ENCODE measurements around the gene INKA2.

Gene INKA2

GRCh38 chr1:111739194-111739924 lies at the start of gene INKA2:
Gene INKA2 (minus strand): TSS chr1:111739395. CDS start chr1:111739242, 153 bp downstream.
- DNase-seq: peak; percentile 78

GRCh38 chr1:111786669-111787207 lies 47.5 kb upstream of the INKA2 start:
- no peak for DNase-seq

GRCh38 chr1:111784273-111784901 lies 45.2 kb upstream of the INKA2 start:
- DNase-seq: no peak

GRCh38 chr1:111779546-111779945 lies 40.4 kb upstream of the INKA2 start:
- no peak for DNase-seq

- DNase-seq: no peak
Observed at GRCh38 chr1:111778541-111779051, 39.4 kb upstream of the INKA2 start.

GRCh38 chr1:111778066-111778465 lies 38.9 kb upstream of the INKA2 start:
- DNase-seq: no peak

GRCh38 chr1:111777301-111777700 lies 38.1 kb upstream of the INKA2 start:
- DNase-seq: no peak

GRCh38 chr1:111776861-111777260 lies 37.7 kb upstream of the INKA2 start:
- DNase-seq: no peak

GRCh38 chr1:111776391-111776790 lies 37.2 kb upstream of the INKA2 start:
- no peak for DNase-seq

GRCh38 chr1:111775966-111776365 lies 36.8 kb upstream of the INKA2 start:
- no peak for DNase-seq

- no peak for DNase-seq
Observed at GRCh38 chr1:111770916-111771315, 31.7 kb upstream of the INKA2 start.

- peak; percentile 77 for DNase-seq
Observed at GRCh38 chr1:111769517-111770146, 30.4 kb upstream of the INKA2 start.

- no peak for DNase-seq
Observed at GRCh38 chr1:111768625-111769024, 29.4 kb upstream of the INKA2 start.

GRCh38 chr1:111768023-111768422 lies 28.8 kb upstream of the INKA2 start:
- DNase-seq: no peak

GRCh38 chr1:111762332-111762731 lies 23.1 kb upstream of the INKA2 start:
- DNase-seq: no peak

GRCh38 chr1:111761717-111762116 lies 22.5 kb upstream of the INKA2 start:
- DNase-seq: no peak

- DNase-seq: no peak
Observed at GRCh38 chr1:111758373-111758772, 19.2 kb upstream of the INKA2 start.

GRCh38 chr1:111756124-111756513 lies 16.9 kb upstream of the INKA2 start:
- no peak for DNase-seq

GRCh38 chr1:111755331-111756123 lies 16.3 kb upstream of the INKA2 start, which contains the start of gene DDX20:
Gene DDX20 (plus strand): TSS chr1:111755901. CDS start chr1:111755925, 24 bp downstream.
- DNase-seq: peak; percentile 93

GRCh38 chr1:111754984-111755330 lies 15.8 kb upstream of the INKA2 start:
- no peak for DNase-seq

GRCh38 chr1:111751906-111752575 lies 12.8 kb upstream of the INKA2 start:
- DNase-seq: no peak

GRCh38 chr1:111750856-111751255 lies 11.7 kb upstream of the INKA2 start:
- no peak for DNase-seq
